ENCODE measurements around the gene SLC9A9. TPM values are rescaled to one million over a fixed set of nuclear protein-coding genes. Genes with fewer than 3 reads are reported as not detected.

The SLC9A9 gene
- total and polyA plus RNA-seq, 2 donors (not counting 1 experiment from before 2014, with no cell fraction given), result 14.3 to 74.0 TPM

- H3K79me2 ChIP-seq (ENCODE audit: control insufficient read depth, insufficient read depth, low read length), result no peaks in the 10 kb centered on the region
- no peaks in the 10 kb centered on the region for H3K4me1 ChIP-seq (ENCODE audit: control insufficient read depth, extremely low read depth, insufficient read depth, low read length)
- H4K20me1 ChIP-seq (ENCODE audit: control insufficient read depth, extremely low read depth, insufficient read depth, low read length), result no peaks in the 10 kb centered on the region
These were observed 491.4 kb downstream of the SLC9A9 start for GRCh38 chr3:143356839-143357238.

GRCh38 chr3:143354342-143354741, 493.9 kb downstream of the SLC9A9 start:
- Histone ChIP-seq H3K4me2 (ENCODE audit: extremely low read depth, insufficient read depth, low read length) (no peak overlapping the region), H3K4me1 (ENCODE audit: control insufficient read depth, extremely low read depth, insufficient read depth, low read length) (no peaks in the 10 kb centered on the region), H3K79me2 (ENCODE audit: control insufficient read depth, insufficient read depth, low read length) (no peaks in the 10 kb centered on the region), H3K36me3 (ENCODE audit: control insufficient read depth, insufficient read depth, low read length) (no peaks in the 10 kb centered on the region), H3K9me3 (ENCODE audit: control insufficient read depth, insufficient read depth, low read depth, low read length) (no peaks in the 10 kb centered on the region), H3K4me3 (replicated peaks in 1 of 4; ENCODE audit: control extremely low read depth in 1 of 4, insufficient read depth in 1 of 4, low read depth in 3 of 4, low read length in 4 of 4) (no peak overlapping the region), H2AFZ (ENCODE audit: low read length) (no peak overlapping the region), H3K27me3 (ENCODE audit: control insufficient read depth, insufficient read depth, low read length) (no peaks in the 10 kb centered on the region), H4K20me1 (ENCODE audit: control insufficient read depth, extremely low read depth, insufficient read depth, low read length) (no peaks in the 10 kb centered on the region), H3K9ac (ENCODE audit: insufficient read depth, low read length) (no peak overlapping the region), H3K27ac (ENCODE audit: insufficient read depth, low read length) (no peak overlapping the region)
- TF ChIP-seq CTCF (conservative IDR thresholded peaks at IDR 0.05 in 1 of 2, IDR thresholded peaks at IDR 0.05 in 1 of 2; ENCODE audit: low read depth in 1 of 2, low read length in 2 of 2) (no peak), EZH2 (IDR thresholded peaks at IDR 0.05; ENCODE audit: low read length, missing control alignments) (no peak)
- no peak for DNase-seq (ENCODE audit: low read depth in 2 of 2)

More at GRCh38 chr3:143356839-143357238, 491.4 kb downstream of the SLC9A9 start:
- DNase-seq (ENCODE audit: low read depth in 2 of 2), result no peak
- no peaks in the 10 kb centered on the region for H3K36me3 ChIP-seq (ENCODE audit: control insufficient read depth, insufficient read depth, low read length)
- no peak overlapping the region for H2AFZ ChIP-seq (ENCODE audit: low read length)
- no peak overlapping the region for H3K27ac ChIP-seq (ENCODE audit: insufficient read depth, low read length)
- H3K9me3 ChIP-seq (ENCODE audit: control insufficient read depth, insufficient read depth, low read depth, low read length), result no peaks in the 10 kb centered on the region
- no peak overlapping the region for H3K4me2 ChIP-seq (ENCODE audit: extremely low read depth, insufficient read depth, low read length)
- no peak overlapping the region for H3K9ac ChIP-seq (ENCODE audit: insufficient read depth, low read length)
- TF ChIP-seq CTCF (conservative IDR thresholded peaks at IDR 0.05 in 1 of 2, IDR thresholded peaks at IDR 0.05 in 1 of 2; ENCODE audit: low read depth in 1 of 2, low read length in 2 of 2) (no peak), EZH2 (IDR thresholded peaks at IDR 0.05; ENCODE audit: low read length, missing control alignments) (no peak)
- H3K27me3 ChIP-seq (ENCODE audit: control insufficient read depth, insufficient read depth, low read length), result no peaks in the 10 kb centered on the region
- H3K4me3 ChIP-seq (replicated peaks in 1 of 4; ENCODE audit: control extremely low read depth in 1 of 4, insufficient read depth in 1 of 4, low read depth in 3 of 4, low read length in 4 of 4), result no peak overlapping the region

- Histone ChIP-seq H2AFZ (ENCODE audit: low read length) (no peak overlapping the region), H3K4me1 (ENCODE audit: control insufficient read depth, extremely low read depth, insufficient read depth, low read length) (no peaks in the 10 kb centered on the region), H3K36me3 (ENCODE audit: control insufficient read depth, insufficient read depth, low read length) (no peaks in the 10 kb centered on the region), H3K27ac (ENCODE audit: insufficient read depth, low read length) (no peak overlapping the region), H3K27me3 (ENCODE audit: control insufficient read depth, insufficient read depth, low read length) (no peaks in the 10 kb centered on the region), H3K4me3 (replicated peaks in 1 of 4; ENCODE audit: control extremely low read depth in 1 of 4, insufficient read depth in 1 of 4, low read depth in 3 of 4, low read length in 4 of 4) (no peak overlapping the region), H3K79me2 (ENCODE audit: control insufficient read depth, insufficient read depth, low read length) (no peaks in the 10 kb centered on the region), H4K20me1 (ENCODE audit: control insufficient read depth, extremely low read depth, insufficient read depth, low read length) (no peaks in the 10 kb centered on the region), H3K9me3 (ENCODE audit: control insufficient read depth, insufficient read depth, low read depth, low read length) (no peaks in the 10 kb centered on the region), H3K4me2 (ENCODE audit: extremely low read depth, insufficient read depth, low read length) (no peak overlapping the region), H3K9ac (ENCODE audit: insufficient read depth, low read length) (no peak overlapping the region)
- DNase-seq (ENCODE audit: low read depth in 2 of 2), result no peak
- TF ChIP-seq CTCF (conservative IDR thresholded peaks at IDR 0.05 in 1 of 2, IDR thresholded peaks at IDR 0.05 in 1 of 2; ENCODE audit: low read depth in 1 of 2, low read length in 2 of 2) (no peak), EZH2 (IDR thresholded peaks at IDR 0.05; ENCODE audit: low read length, missing control alignments) (no peak)
These were observed 495.3 kb downstream of the SLC9A9 start for GRCh38 chr3:143352850-143353550.

Measured in fibroblast of lung (primary cell).